K562 (cell line): ENCODE results near the gene NAIF1. TPM values are rescaled to one million over a fixed set of nuclear protein-coding genes. Genes with fewer than 3 reads are reported as not detected.

ENCODE experiments used
- DNMT1 ChIP-seq: fragments of 450-650 bp; IDR thresholded peaks from 2 replicates; pipeline ENCODE4 v1.6.1; 2016; ENCODE audit warnings: antibody characterized with exemption, mild to moderate bottlenecking
- ETV6 ChIP-seq, 3 experiments: fragments of 150-350 bp in 1 of 3; sonication (generic) in 1 of 3; formaldehyde crosslinking in 1 of 3; IDR thresholded peaks; 2 replicates each; pipeline versions ENCODE4 v1.6.1 to v1.8.0; 2014 to 2022; ENCODE audit warnings: borderline replicate concordance in 2 of 3, low read depth in 2 of 3, antibody characterized with exemption in 1 of 3, low read length in 1 of 3, mild to moderate bottlenecking in 1 of 3, missing genetic modification reagents in 1 of 3
- FOXK1 ChIP-seq: sonication (generic); formaldehyde crosslinking; IDR thresholded peaks from 2 replicates; pipeline ENCODE4 v1.8.0; 2022; ENCODE audit warnings: missing genetic modification reagents, mild to moderate bottlenecking, borderline replicate concordance
- HSF4 ChIP-seq: fragments of 250-450 bp; sonication (Bioruptor Pico); IDR thresholded peaks from 2 replicates; pipeline ENCODE4 v2.1.2; 2022; ENCODE audit warnings: mild to moderate bottlenecking, moderate library complexity, borderline replicate concordance
- IRF2 ChIP-seq: sonication (generic); formaldehyde crosslinking; IDR thresholded peaks from 2 replicates; pipeline ENCODE4 v1.8.1; 2022; ENCODE audit warnings: mild to moderate bottlenecking, missing genetic modification reagents
- JUND ChIP-seq, 2 experiments: IDR thresholded peaks; 2 replicates in 1 of 2; 3 replicates in 1 of 2; pipeline ENCODE4 v1.6.1; 2011; ENCODE audit warnings: borderline replicate concordance in 2 of 2, low read depth in 2 of 2, low read length in 2 of 2, improper control_type of control experiment in 1 of 2, missing biosample characterization in 1 of 2, missing genetic modification characterization in 1 of 2, missing genetic modification reagents in 1 of 2
- KDM4B ChIP-seq, 2 experiments: fragments of 450-650 bp in 1 of 2; sonication (generic) in 1 of 2; IDR thresholded peaks; 2 replicates each; pipeline ENCODE4 v1.6.1; 2016 to 2017; ENCODE audit warnings: borderline replicate concordance in 2 of 2, antibody characterized with exemption in 1 of 2, low read depth in 1 of 2, mild to moderate bottlenecking in 1 of 2
- MEF2A ChIP-seq: IDR thresholded peaks from 2 replicates; pipeline ENCODE4 v1.6.1; 2011; ENCODE audit warnings: low read depth, mild to moderate bottlenecking, low read length, moderate library complexity; ENCODE audit not compliant: control insufficient read depth
- MNT ChIP-seq, 2 experiments: fragments of 450-650 bp; conservative IDR thresholded peaks; 2 replicates each; pipeline ENCODE4 v1.6.1; 2017; ENCODE audit warnings: mild to moderate bottlenecking in 2 of 2, moderate library complexity in 2 of 2
- POLR2A ChIP-seq: fragments of 450-650 bp; conservative IDR thresholded peaks from 2 replicates; pipeline ENCODE4 v1.6.1; 2016
- RBFOX2 ChIP-seq: fragments of 200-400 bp; formaldehyde crosslinking; IDR thresholded peaks from 2 replicates; pipeline ENCODE4 v1.6.1; 2017; ENCODE audit warnings: low read depth, mild to moderate bottlenecking, low read length, moderate library complexity
- SRF ChIP-seq, 2 experiments: fragments of 250-450, 450-650 bp in 1 of 2; sonication (Bioruptor Pico) in 1 of 2; sonication (generic) in 1 of 2; formaldehyde crosslinking; IDR thresholded peaks; 2 replicates each; pipeline versions ENCODE4 v1.5.0 to v1.5.1; 2020 to 2022; ENCODE audit warnings: mild to moderate bottlenecking in 1 of 2, missing genetic modification reagents in 1 of 2
- TCF7 ChIP-seq: sonication (generic); IDR thresholded peaks from 2 replicates; pipeline ENCODE4 v1.6.1; 2016; ENCODE audit warnings: antibody characterized with exemption, borderline replicate concordance
- TCFL5 ChIP-seq: fragments of 250-450 bp; sonication (Bioruptor Pico); conservative IDR thresholded peaks from 2 replicates; pipeline ENCODE4 v1.6.1; 2021; ENCODE audit warnings: mild to moderate bottlenecking, moderate library complexity, matching md5 sums
- UBTF ChIP-seq, 2 experiments: IDR thresholded peaks; 2 replicates each; pipeline ENCODE4 v1.6.1; 2012; ENCODE audit warnings: improper control_type of control experiment in 2 of 2, low read depth in 2 of 2, low read length in 2 of 2, borderline replicate concordance in 1 of 2
- ZBTB33 ChIP-seq: sonication (generic); formaldehyde crosslinking; IDR thresholded peaks from 2 replicates; pipeline ENCODE4 v1.8.1; 2023; ENCODE audit warnings: mild to moderate bottlenecking, missing genetic modification reagents
- ZNF175 ChIP-seq: fragments of 200-800 bp; sonication (Bioruptor generic); IDR thresholded peaks from 2 replicates; pipeline ENCODE4 v1.6.1; 2016; ENCODE audit warnings: low read depth, mild to moderate bottlenecking, missing genetic modification characterization, missing compliant biosample characterization
- ZNF3 ChIP-seq: fragments of 250-450 bp; sonication (Bioruptor Pico); IDR thresholded peaks from 2 replicates; pipeline ENCODE4 v1.5.0; 2021; ENCODE audit warnings: mild to moderate bottlenecking, moderate library complexity
- ZNF644 ChIP-seq: fragments of 200-800 bp; sonication (Bioruptor generic); IDR thresholded peaks from 2 replicates; pipeline ENCODE4 v1.6.1; 2016; ENCODE audit warnings: low read depth, missing genetic modification characterization, missing compliant biosample characterization
- polyA plus RNA-seq, 8 experiments: library from polyadenylated mRNA; depleted of rRNA in 4 of 8; stranded (reverse) in 5 of 8; unstranded in 3 of 8; fragments of >200 nt; fragmentation: Nextera tagmentation in 2 of 8; fragmentation: Illumina TruSeq in 1 of 8; extraction: Ambion mirVana in 2 of 8; extraction: Trizol in 1 of 8; gene quantifications; 2 replicates each; pipeline versions ENCODE4 v1.2.1 to v1.2.3, GENCODE V29; 2011 to 2014; ENCODE audit warnings: inconsistent platforms in 1 of 8, missing spikeins in 1 of 8
- total RNA-seq, 7 experiments: library from RNA; depleted of rRNA in 6 of 7; stranded (reverse); fragments of >200 nt in 6 of 7; fragmentation: Illumina TruSeq in 2 of 7; extraction: Trizol in 2 of 7; gene quantifications; 2 replicates each; pipeline versions ENCODE4 v1.2.1 to v1.2.3, GENCODE V29; 2011 to 2021; ENCODE audit warnings: low replicate concordance in 1 of 7

Gene NAIF1
- total and polyA plus RNA-seq, 9 of the 15 experiments (the other 6 are each of a cell fraction or from before 2014, with no cell fraction given) = 4.8 to 26.6 (median 17.2) TPM

- no peak for TF ChIP-seq KDM4B (IDR thresholded peaks at IDR 0.05; ENCODE audit: borderline replicate concordance in 2 of 2, low read depth in 1 of 2)
- no peak for TF ChIP-seq ETV6 (IDR thresholded peaks at IDR 0.05; ENCODE audit: borderline replicate concordance in 1 of 2, low read depth in 2 of 2, low read length in 1 of 2)
- TF ChIP-seq ETV6 (CRISPR knock-in tag; IDR thresholded peaks at IDR 0.05; ENCODE audit: borderline replicate concordance) = no peak
- TF ChIP-seq IRF2 (CRISPR knock-in tag) = no peak
- TF ChIP-seq ZBTB33 = no peak
- peak; percentile 59 for TF ChIP-seq RBFOX2
- no peak for TF ChIP-seq DNMT1
- peak; percentile 54; the same call in 1 of the 2 replicates for TF ChIP-seq FOXK1 (CRISPR knock-in tag)
- TF ChIP-seq HSF4 (CRISPR knock-in tag) = no peak
- 0 out of 2 replicates have a peak, but pooled peaks have one; percentile 54 for TF ChIP-seq ZNF175 (CRISPR knock-in tag)
- peak; percentile 68 for TF ChIP-seq POLR2A
- no peak for TF ChIP-seq ZNF644 (tag)
- TF ChIP-seq UBTF (IDR thresholded peaks at IDR 0.05; ENCODE audit: borderline replicate concordance in 1 of 2, low read depth in 2 of 2, low read length in 2 of 2) = 0 out of 4 replicates have a peak, but pooled peaks of 1 of the 2 experiments have one; percentile 19
- TF ChIP-seq JUND (IDR thresholded peaks at IDR 0.05; ENCODE audit: borderline replicate concordance, low read depth, low read length) = peak; percentile 91
- peak; percentile 81; the same call in 1 of the 3 replicates for TF ChIP-seq JUND (tag; IDR thresholded peaks at IDR 0.05; ENCODE audit: borderline replicate concordance, low read depth, low read length)
- TF ChIP-seq SRF (CRISPR knock-in tag; IDR thresholded peaks at IDR 0.05) = no peak
- no peak for TF ChIP-seq TCFL5
- no peak for TF ChIP-seq MEF2A
- TF ChIP-seq ZNF3 (CRISPR knock-in tag) = no peak
- TF ChIP-seq TCF7 = peak; percentile 39; the same call in 1 of the 2 replicates
- no peak for TF ChIP-seq MNT (conservative IDR thresholded peaks at IDR 0.05)
These were observed 31.4 kb upstream of the NAIF1 start (continued) for GRCh38 chr9:128098297-128099230.
